DOHH2 (cell line): ENCODE data around the gene AHCYL1.

Experiments used
- H3F3A ChIP-seq: fragments of 200-600 bp; sonication (generic), shearing (Covaris generic); 2 replicates; pipeline ENCODE4 v1.6.0; 2016; ENCODE audit warnings: antibody characterized with exemption, mild to moderate bottlenecking; ENCODE audit not compliant: control insufficient read depth, insufficient read depth
- H3K27ac ChIP-seq: fragments of 200-600 bp; sonication (generic); 2 replicates; pipeline ENCODE4 v1.5.1; 2014; ENCODE audit warnings: low read depth, mild to moderate bottlenecking, low read length, moderate library complexity
- H3K27me3 ChIP-seq: fragments of 200-600 bp; sonication (generic); 2 replicates; pipeline ENCODE4 v1.6.1; 2014; ENCODE audit warnings: mild to moderate bottlenecking, low read length, mixed read lengths; ENCODE audit not compliant: control insufficient read depth
- H3K36me3 ChIP-seq: fragments of 200-600 bp; sonication (generic); 2 replicates; pipeline ENCODE4 v1.6.1; 2014; ENCODE audit warnings: mild to moderate bottlenecking, low read length, moderate library complexity, mixed read lengths; ENCODE audit not compliant: control insufficient read depth
- H3K4me1 ChIP-seq: fragments of 200-600 bp; sonication (generic); 2 replicates; pipeline ENCODE4 v1.6.1; 2014; ENCODE audit warnings: mild to moderate bottlenecking, low read length, mixed read lengths; ENCODE audit not compliant: control insufficient read depth
- H3K4me2 ChIP-seq: fragments of 200-600 bp; sonication (generic); 2 replicates; pipeline ENCODE4 v1.6.0; 2014; ENCODE audit warnings: mild to moderate bottlenecking, low read length, moderate library complexity
- H3K4me3 ChIP-seq: fragments of 200-600 bp; sonication (generic); 2 replicates; pipeline ENCODE4 v1.5.1; 2014; ENCODE audit warnings: mild to moderate bottlenecking, low read length, mixed read lengths
- H3K79me2 ChIP-seq: fragments of 200-600 bp; sonication (generic); 2 replicates; pipeline ENCODE4 v1.6.1; 2014; ENCODE audit warnings: mild to moderate bottlenecking, low read length, mixed read lengths; ENCODE audit not compliant: control insufficient read depth
- H3K9me2 ChIP-seq: fragments of 200-600 bp; sonication (generic); replicated peaks from 2 replicates; pipeline ENCODE4 v1.6.1; 2014; ENCODE audit warnings: mild to moderate bottlenecking, low read length, mixed read lengths; ENCODE audit not compliant: control insufficient read depth
- H3K9me3 ChIP-seq: fragments of 200-600 bp; sonication (generic); 2 replicates; pipeline ENCODE4 v1.6.1; 2014; ENCODE audit warnings: antibody characterized with exemption, low read length, mixed read lengths; ENCODE audit not compliant: control insufficient read depth, insufficient read depth
- H4K20me1 ChIP-seq: fragments of 200-600 bp; sonication (generic); 2 replicates; pipeline ENCODE4 v1.6.0; 2014; ENCODE audit warnings: low read depth, mild to moderate bottlenecking, antibody characterized with exemption, low read length, moderate library complexity; ENCODE audit not compliant: control insufficient read depth, insufficient read depth
- CTCF ChIP-seq: fragments of 200-600 bp; sonication (generic); IDR thresholded peaks from one replicate; pipeline ENCODE4 v1.5.1; 2014; ENCODE audit warnings: antibody characterized with exemption, mild to moderate bottlenecking, low read depth, low read length; ENCODE audit not compliant: poor library complexity, severe bottlenecking
- EZH2phosphoT487 ChIP-seq: fragments of 200-600 bp; sonication (generic); IDR thresholded peaks from 2 replicates; pipeline ENCODE4 v1.6.1; 2017; ENCODE audit warnings: borderline replicate concordance, mild to moderate bottlenecking, antibody characterized with exemption, low read length, moderate library complexity, mixed read lengths

AHCYL1 gene

GRCh38 chr1:109938556-109938955, 46.0 kb upstream of the AHCYL1 start:
- no peak overlapping the region for H3K4me3 ChIP-seq
- no peaks in the 10 kb centered on the region for H3K79me2 ChIP-seq
- H3K4me1 ChIP-seq = no peaks in the 10 kb centered on the region
- H3K27me3 ChIP-seq = peaks cover 3% of the 10 kb centered on the region; the same call in 1 of the 2 replicates
- H3K9me2 ChIP-seq = no peaks in the 10 kb centered on the region
- no peaks in the 10 kb centered on the region for H3K9me3 ChIP-seq
- no peaks in the 10 kb centered on the region for H3K36me3 ChIP-seq
- no peak overlapping the region for H3K4me2 ChIP-seq
- TF ChIP-seq CTCF = no peak
- no peak for TF ChIP-seq EZH2phosphoT487
- H4K20me1 ChIP-seq = no peaks in the 10 kb centered on the region
- H3F3A ChIP-seq = no peaks in the 10 kb centered on the region
- no peak overlapping the region for H3K27ac ChIP-seq

DNA sequence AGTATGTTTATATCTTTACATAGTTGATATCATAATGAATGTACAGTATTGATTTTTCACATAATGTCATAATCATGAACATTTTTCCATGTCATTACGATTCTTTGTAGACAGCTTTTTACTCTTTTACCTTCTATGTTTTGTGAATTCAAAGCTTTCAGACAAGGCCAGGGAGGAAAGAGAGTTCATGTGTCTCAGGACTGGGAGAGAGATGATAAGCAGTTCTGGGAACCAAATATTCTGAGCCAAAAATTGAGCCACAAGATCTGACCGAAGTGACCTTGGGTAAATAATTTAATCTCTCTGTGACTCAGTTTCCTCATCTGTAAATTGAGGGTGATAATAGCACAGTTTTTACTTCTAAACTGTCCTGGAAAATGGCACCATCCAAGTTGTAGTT, 42.1 kb upstream of the AHCYL1 start:
- 0 out of 2 replicates have a peak, but pooled peaks cover 3% of the 10 kb centered on the region for H3K27me3 ChIP-seq
- H4K20me1 ChIP-seq = no peaks in the 10 kb centered on the region
- H3K4me2 ChIP-seq = no peak overlapping the region
- no peaks in the 10 kb centered on the region for H3K79me2 ChIP-seq
- no peaks in the 10 kb centered on the region for H3F3A ChIP-seq
- H3K9me2 ChIP-seq = no peaks in the 10 kb centered on the region
- no peaks in the 10 kb centered on the region for H3K36me3 ChIP-seq
- H3K9me3 ChIP-seq = no peaks in the 10 kb centered on the region
- H3K27ac ChIP-seq = no peak overlapping the region
- no peak for TF ChIP-seq EZH2phosphoT487
- no peak for TF ChIP-seq CTCF
- H3K4me3 ChIP-seq = no peak overlapping the region
- H3K4me1 ChIP-seq = no peaks in the 10 kb centered on the region

GRCh38 chr1:109944541-109944940, 40.0 kb upstream of the AHCYL1 start:
- Histone ChIP-seq H4K20me1 (no peaks in the 10 kb centered on the region), H3K9me3 (no peaks in the 10 kb centered on the region), H3K4me2 (no peak overlapping the region), H3K9me2 (no peaks in the 10 kb centered on the region), H3K4me3 (no peak overlapping the region), H3K79me2 (no peaks in the 10 kb centered on the region), H3K4me1 (no peaks in the 10 kb centered on the region), H3K27me3 (peaks cover 8% of the 10 kb centered on the region; the same call in 1 of the 2 replicates), H3K36me3 (no peaks in the 10 kb centered on the region), H3K27ac (no peak overlapping the region), H3F3A (no peaks in the 10 kb centered on the region)
- TF ChIP-seq CTCF = no peak

DNA sequence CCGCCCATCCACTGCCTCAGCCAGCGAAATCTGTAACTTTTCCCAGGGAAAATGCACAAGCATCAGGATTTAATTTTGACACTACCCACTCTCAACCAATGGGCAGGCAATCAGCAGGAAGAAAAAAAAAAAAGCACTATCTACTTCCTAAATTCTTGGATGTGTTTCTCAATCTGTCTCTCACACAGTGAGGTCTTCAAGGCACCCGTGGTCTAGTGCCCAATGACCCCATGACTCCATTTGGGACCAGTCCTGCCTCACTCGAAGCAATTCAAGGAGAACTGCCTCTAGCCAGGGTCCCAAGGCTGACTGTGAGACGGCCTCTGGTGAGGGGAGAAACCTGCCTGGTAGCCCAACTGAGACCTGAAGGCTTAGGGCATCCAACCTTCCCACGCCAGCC, 38.1 kb upstream of the AHCYL1 start:
- H3K79me2 ChIP-seq = no peaks in the 10 kb centered on the region
- H3K27me3 ChIP-seq = peaks cover 8% of the 10 kb centered on the region; the same call in 1 of the 2 replicates
- no peak overlapping the region for H3K4me3 ChIP-seq
- H3K4me1 ChIP-seq = no peaks in the 10 kb centered on the region
- H3K27ac ChIP-seq = no peak overlapping the region
- H3K9me2 ChIP-seq = no peaks in the 10 kb centered on the region
- no peaks in the 10 kb centered on the region for H3K9me3 ChIP-seq
- H4K20me1 ChIP-seq = no peaks in the 10 kb centered on the region
- no peak overlapping the region for H3K4me2 ChIP-seq
- H3K36me3 ChIP-seq = no peaks in the 10 kb centered on the region
- H3F3A ChIP-seq = no peaks in the 10 kb centered on the region
- TF ChIP-seq CTCF (no peak), EZH2phosphoT487 (no peak)
